ENCODE measurements around the gene IL17RC. TPM values are rescaled to one million over a fixed set of nuclear protein-coding genes. Genes with fewer than 3 reads are reported as not detected.

Gene IL17RC
- total RNA-seq, 4 donors from 2014 or later: 30.6 to 48.7 (median 37.4) TPM

- TF ChIP-seq POLR2A (IDR thresholded peaks at IDR 0.05): no peak
- TF ChIP-seq, protein P1, sequence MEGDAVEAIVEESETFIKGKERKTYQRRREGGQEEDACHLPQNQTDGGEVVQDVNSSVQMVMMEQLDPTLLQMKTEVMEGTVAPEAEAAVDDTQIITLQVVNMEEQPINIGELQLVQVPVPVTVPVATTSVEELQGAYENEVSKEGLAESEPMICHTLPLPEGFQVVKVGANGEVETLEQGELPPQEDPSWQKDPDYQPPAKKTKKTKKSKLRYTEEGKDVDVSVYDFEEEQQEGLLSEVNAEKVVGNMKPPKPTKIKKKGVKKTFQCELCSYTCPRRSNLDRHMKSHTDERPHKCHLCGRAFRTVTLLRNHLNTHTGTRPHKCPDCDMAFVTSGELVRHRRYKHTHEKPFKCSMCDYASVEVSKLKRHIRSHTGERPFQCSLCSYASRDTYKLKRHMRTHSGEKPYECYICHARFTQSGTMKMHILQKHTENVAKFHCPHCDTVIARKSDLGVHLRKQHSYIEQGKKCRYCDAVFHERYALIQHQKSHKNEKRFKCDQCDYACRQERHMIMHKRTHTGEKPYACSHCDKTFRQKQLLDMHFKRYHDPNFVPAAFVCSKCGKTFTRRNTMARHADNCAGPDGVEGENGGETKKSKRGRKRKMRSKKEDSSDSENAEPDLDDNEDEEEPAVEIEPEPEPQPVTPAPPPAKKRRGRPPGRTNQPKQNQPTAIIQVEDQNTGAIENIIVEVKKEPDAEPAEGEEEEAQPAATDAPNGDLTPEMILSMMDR (IDR thresholded peaks at IDR 0.05): no peak
- intact Hi-C loops (cut with DNase I): no loop called here
- Histone ChIP-seq H3K4me1 (peaks cover 18 to 48% (median 20%) of the 10 kb centered on the region in 3 donors), H3K4me3 (no peak overlapping the region), H3K27ac (no peak overlapping the region), H3K9me3 (no peaks in the 10 kb centered on the region), H3K36me3 (peaks cover 0 to 18% (median 0%) of the 10 kb centered on the region in 3 donors), H3K27me3 (peaks cover 0 to 3% (median 0%) of the 10 kb centered on the region in 4 donors)
- WGBS, 2 donors: 47% methylated on average over 6 of the region's 7 CpGs; no CpG with 5 or more reads in 1 of the 2 donors
- no peak for DNase-seq
Observed at GRCh38 chr3:9951126-9951525, 34.2 kb downstream of the IL17RC start.

GRCh38 chr3:9951598-9951961 lies 34.7 kb downstream of the IL17RC start:
- H3K4me3 ChIP-seq: peak overlapping the region; percentile 29 to 82 (median 46)
- DNase-seq: no peak
- H3K27me3 ChIP-seq: peaks cover 0 to 3% (median 0%) of the 10 kb centered on the region in 4 donors
- no peaks in the 10 kb centered on the region for H3K9me3 ChIP-seq
- peaks cover 18 to 44% (median 20%) of the 10 kb centered on the region in 3 donors for H3K4me1 ChIP-seq
- WGBS, 2 donors: 11 to 57% methylated on average over 4 to 8 of the region's 10 CpGs
- no peak for TF ChIP-seq POLR2A (IDR thresholded peaks at IDR 0.05)
- TF ChIP-seq, protein P1 (IDR thresholded peaks at IDR 0.05): no peak
- H3K27ac ChIP-seq: no peak overlapping the region
- H3K36me3 ChIP-seq: peaks cover 0 to 18% (median 0%) of the 10 kb centered on the region in 3 donors
- intact Hi-C loops (cut with DNase I): no loop called here

DNA sequence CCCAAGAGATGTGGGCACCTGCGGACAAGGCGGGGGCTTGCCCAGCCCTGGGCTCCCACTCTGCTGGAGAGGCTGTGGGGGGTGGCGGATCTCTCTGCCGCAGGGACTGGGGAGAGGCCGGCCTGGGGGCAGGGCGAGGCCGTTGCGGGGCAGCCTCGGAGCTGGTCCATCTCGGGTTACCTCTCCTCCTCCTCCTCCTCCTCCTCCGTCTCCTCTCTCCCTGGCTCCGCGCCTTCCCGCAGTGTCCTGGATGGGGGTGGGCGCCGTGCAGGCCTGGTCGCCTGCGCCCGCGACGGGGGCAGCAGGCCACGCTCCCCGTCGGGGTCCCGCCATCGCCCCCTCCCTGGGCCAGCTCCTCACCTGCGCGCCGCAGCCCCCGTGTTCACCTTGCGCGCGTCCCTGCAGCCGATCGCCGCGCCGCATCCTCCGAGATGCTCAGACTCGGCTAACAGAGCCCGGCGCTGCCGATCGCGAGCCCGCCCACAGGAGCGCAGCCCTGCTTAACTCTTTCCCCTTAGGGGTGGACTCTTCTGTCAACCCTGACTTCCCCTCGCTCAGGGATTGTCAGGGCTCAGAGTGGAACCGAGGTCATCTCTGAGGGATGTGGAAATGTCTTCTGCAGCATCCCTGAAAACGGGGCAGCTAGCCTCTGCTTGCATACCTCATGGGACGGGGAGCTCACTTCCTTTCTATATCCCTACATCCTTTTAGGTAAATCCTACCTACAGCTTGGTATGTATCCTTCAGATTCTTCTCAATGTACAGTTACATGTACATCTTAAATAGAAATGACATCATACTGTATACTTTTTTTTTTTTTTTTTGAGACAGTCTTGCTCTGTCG lies 35.3 kb downstream of the IL17RC start, which contains the start of gene PRRT3:
Gene PRRT3 (minus strand): TSS at position 447 of the 844 bp plus-strand sequence. CDS start 2,293 bp downstream, outside the sequence.
- Histone ChIP-seq H3K36me3 (peaks cover 0 to 18% (median 0%) of the 10 kb centered on the region in 3 donors), H3K4me3 (peak within 1 kb of the TSS; percentile 29 to 82 (median 46)), H3K9me3 (no peaks in the 10 kb centered on the region), H3K27me3 (peaks cover 0 to 3% (median 0%) of the 10 kb centered on the region in 4 donors), H3K4me1 (peaks cover 18 to 38% (median 20%) of the 10 kb centered on the region in 3 donors), H3K27ac (peak within 1 kb of the TSS in 2 of 4 donors; percentile 9 to 22)
- intact Hi-C loops (cut with DNase I): no loop called here
- no peak for DNase-seq
- 6 to 33% methylated on average over 4 to 26 of the region's 52 CpGs for WGBS, 2 donors
- TF ChIP-seq, protein P1 (IDR thresholded peaks at IDR 0.05): no peak
- TF ChIP-seq POLR2A (IDR thresholded peaks at IDR 0.05): no peak

DNA sequence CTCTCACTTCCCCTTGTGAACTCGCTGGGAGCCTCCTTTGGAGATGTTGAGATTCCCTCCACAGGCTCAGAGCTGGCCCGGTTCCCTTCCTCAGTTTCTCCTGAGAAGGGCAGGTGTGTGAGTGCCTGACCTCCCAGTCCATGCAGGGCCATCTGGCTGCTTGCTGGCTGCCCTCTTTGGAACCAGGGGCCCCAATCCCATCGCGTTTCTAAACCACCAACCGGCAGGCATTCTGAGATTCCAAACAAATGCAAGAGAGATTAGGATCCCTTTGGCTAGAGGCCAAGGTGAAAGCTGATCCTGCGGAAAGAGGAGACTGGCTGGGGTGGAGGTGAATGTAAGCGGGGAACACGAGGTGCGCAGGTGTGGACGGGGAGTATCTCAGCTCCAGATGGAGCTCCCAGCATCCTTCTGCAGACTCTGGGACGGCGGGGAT lies 38.2 kb downstream of the IL17RC start:
- TF ChIP-seq, protein P1 (IDR thresholded peaks at IDR 0.05): no peak
- Histone ChIP-seq H3K27ac (no peak overlapping the region), H3K4me3 (no peak overlapping the region), H3K4me1 (peaks cover 13 to 27% (median 13%) of the 10 kb centered on the region in 3 donors), H3K9me3 (no peaks in the 10 kb centered on the region), H3K27me3 (peaks cover 0 to 3% (median 0%) of the 10 kb centered on the region in 4 donors), H3K36me3 (peaks cover 0 to 11% (median 0%) of the 10 kb centered on the region in 3 donors)
- WGBS, 2 donors: 74 to 79% methylated on average over 6 to 10 of the region's 12 CpGs
- intact Hi-C loops (cut with DNase I): no loop called here
- no peak for DNase-seq

All from esophagus squamous epithelium (tissue), 5 donors.